EH (cell line): ENCODE results near the gene TENT4B.
A peak's percentile ranks its signal among the peaks of the same experiment; 100 is the strongest.

Experiments
- DNase-seq: peaks from one replicate; pipeline ENCODE4 v3.0.0-alpha.2; 2015; ENCODE audit warnings: low read depth

Gene TENT4B

DNA sequence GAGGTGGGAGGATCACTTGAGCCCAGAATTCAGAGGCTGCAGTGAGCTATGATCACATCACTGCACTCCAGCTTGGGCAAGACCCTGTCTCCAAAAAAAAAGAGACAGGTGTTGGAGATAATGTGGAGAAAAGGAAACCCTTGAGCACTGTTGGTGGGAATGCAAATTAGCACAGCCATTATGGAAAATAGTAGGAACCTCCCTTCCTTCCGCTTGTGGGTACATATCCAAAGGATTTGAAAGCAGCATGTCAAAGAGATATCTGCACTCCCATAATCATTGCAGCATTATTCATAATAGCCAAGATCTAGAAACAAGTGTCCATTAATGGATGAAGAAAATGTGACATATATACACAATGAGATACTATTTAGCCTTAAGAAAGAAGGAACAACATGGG is 103.5 kb downstream of the TENT4B start:
- no peak for DNase-seq

- DNase-seq: no peak
These were observed 104.8 kb downstream of the TENT4B start for GRCh38 chr16:50257876-50258275.

DNA sequence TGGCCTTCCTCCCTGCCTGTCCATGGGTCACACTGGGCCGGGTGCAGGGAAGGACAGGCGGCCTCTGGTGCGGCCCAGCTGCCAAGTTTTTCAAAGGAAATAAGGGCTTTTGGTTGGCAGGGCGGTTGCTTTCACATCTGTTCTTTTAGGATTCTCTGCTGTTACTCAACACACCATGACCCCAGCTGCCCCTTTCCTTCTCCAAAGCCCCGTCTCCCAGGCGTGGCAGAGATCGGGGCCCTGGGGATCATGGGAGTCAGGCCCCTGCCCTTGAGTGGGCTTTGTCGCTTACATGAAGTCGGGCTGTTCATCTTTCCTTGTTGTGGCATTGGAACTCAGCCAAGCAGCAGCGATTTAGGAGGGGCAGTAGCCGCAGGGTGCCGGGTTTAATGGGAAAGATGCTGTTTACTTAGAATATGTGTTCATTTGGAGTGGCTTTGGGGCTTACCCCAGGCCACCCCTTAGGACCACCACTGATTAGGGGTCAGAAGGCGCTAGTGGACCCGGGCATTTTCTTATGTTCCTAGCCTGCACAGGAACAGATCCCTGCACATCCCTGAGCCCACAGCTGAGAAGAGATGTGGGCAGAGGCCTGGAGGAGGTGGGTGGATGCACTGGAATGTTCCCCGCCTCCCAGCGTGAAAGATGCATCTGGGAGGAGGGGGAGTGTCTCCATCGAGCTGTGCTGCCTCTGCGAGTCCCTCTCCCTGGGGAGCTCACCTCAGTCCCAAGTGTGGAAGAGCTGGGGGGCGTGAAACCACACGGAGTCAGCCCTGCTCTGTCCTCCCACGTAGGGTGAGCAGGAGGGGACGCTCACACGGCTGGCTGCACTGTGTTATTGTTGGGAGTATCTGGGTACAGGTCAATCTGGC is 106.5 kb downstream of the TENT4B start:
- DNase-seq: peak; percentile 31

GRCh38 chr16:50260206-50261159 is 107.4 kb downstream of the TENT4B start:
- DNase-seq: no peak

DNA sequence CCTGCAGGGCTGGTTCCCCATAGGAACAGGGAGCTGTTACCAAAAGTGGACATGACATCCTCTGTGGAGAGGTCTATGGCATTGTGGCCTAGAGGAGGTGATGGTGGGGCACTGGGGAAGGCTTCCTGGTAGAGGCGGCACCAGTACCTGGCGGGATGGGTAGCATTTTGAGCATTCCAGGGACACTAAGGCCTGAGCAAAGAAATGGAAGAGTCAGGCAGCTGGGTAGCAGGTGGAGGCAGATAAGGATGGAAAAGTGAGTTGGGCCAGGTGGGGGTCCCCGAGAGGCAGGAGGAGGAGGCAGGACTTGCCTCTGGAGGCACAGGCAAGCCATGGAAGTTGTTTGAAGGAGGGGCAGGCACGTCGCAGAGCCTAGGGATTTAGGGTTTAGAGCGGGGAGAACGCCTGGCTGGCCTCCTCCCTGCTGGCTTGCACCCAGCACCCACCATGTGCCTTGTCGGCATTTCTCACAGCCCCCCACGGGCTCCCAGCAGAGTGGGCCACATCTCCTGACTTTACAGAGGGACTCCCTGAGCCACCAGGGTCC is 108.1 kb downstream of the TENT4B start:
- no peak for DNase-seq

GRCh38 chr16:50261707-50262235 is 108.7 kb downstream of the TENT4B start:
- DNase-seq: no peak

DNA sequence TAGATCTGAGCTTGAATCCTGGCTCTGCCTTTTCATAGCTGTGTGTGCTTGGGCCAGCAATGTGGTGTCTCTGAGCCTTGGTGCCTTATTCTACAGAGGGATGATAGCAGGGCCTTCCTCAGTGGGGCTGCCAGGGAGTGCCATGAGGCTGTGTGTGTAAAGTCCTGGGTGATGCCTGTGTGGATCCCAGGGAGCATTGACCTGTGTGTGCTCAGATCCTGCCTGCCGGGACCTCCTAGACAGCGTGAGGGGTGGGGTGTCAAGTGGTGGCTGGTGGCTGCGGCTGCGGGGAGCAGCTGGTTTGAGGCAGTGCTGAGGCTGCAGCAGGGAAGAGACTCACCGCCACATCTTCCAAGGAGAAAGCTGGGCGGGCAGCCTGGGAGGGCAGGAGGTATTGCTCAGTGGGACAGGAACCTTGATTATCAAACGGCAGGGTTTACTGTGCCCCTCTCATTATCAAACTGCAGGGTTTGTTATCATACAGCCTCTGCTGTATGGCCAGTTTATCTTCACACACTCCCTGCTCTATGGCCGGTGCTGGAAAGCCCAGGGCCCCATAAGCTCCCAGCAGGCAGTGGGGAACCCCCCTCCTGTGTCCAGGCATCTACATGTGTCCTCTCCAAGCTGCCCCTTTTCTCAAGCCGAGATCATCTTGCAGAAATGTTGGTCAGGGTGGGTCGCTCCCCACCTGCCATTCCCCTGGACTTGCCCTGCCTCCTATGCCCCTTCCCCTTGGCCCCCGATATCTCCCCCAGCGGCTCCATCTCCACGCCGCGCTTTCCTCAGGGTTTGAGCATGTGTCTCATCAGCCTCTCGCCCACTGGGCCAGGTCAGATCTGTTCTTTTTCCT is 110.2 kb downstream of the TENT4B start:
- no peak for DNase-seq

DNA sequence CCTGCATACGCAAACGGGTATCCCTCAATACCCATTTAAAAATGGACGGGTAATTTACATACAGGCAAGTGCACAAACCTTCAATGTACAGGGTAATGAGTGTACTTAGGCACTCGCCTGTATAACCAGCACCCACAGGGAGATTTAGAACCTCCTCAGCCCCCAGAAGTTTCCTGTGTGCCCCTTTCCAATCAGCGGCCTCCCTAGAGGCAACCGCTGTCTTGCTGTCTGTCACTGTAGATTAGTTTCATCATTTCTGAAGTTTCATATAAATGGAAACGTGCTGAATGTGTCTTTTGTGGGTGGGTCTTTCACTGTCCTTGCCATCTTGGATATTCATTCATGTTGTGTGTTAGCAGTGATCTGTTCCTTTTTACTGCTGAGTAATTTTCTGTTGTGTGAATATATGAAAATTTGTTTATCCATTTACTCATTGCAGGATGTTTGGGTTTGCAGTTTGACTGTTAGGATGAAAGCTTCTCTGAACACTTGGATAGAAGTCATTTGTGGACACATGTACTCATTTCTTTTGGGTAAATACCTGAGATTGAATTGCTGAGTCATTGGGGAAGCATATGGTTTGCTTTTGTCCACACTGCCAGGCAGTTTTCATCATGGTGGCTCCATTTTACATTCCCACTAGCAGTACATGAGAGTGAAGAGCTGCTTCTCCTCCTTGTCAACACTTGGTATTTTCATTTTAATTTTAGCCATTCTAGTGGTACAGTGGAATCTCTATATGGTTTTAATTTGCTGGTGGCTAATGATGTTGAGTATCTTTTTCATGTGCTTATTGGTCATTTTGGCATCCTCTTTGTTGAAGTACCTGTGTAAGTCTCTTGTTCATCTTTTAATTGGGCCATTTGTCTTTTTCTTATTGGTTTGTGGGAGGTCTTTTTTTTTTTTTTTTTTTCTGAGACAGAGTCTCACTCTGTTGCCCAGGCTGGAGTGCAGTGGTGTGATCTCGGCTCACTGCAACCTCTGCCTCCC is 111.1 kb downstream of the TENT4B start:
- DNase-seq: peak; percentile 31

- peak; percentile 18 for DNase-seq
These were observed 112.2 kb downstream of the TENT4B start for GRCh38 chr16:50265260-50265659.

- DNase-seq: no peak
These were observed 112.7 kb downstream of the TENT4B start for GRCh38 chr16:50265716-50266336.

DNA sequence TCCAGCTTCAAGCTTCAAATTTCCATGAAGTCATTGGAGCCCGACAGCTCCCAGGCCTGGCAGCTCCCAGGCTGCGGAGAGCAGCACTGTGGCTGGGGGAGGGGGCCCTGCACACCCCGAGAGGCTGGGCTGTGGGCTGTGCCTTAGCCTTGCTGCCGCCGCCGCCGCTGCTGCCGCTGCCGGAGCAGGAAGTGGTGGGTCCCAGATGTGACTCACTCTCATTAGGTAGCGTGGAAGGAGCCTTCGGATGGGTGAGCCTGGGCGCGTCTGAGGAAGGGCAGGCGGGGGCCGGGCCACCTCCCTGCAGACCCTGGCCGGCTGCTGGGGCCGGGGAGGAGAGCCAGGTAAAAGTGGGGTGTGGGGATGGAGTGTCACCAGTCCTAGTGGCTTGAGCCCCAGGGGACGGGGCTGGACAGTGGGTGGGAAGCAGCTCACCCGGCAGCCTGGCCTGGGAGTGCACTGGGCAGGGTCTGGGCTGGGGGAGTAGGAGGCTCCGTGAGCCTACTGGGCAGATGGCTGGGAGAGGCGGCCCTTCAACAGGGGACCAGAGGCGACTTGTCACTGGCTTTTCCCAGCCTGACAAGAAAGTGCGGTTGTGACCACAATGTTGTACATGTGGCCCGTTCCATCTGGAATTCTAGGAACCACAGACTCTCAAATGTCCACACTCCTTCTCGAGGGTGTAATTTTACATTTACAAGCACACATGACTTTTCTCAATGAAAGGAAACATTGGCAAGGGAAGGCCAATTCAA is 113.4 kb downstream of the TENT4B start, which contains the start of gene ADCY7:
ADCY7 (plus strand) TSS at position 215 of the 755 bp plus-strand sequence. CDS start 21,629 bp downstream, outside the sequence.
- DNase-seq: peak; percentile 89

- no peak for DNase-seq
These were observed 114.1 kb downstream of the TENT4B start for GRCh38 chr16:50267151-50267631.

- DNase-seq: no peak
These were observed 114.5 kb downstream of the TENT4B start for GRCh38 chr16:50267651-50268050.

- DNase-seq: no peak
These were observed 115.2 kb downstream of the TENT4B start for GRCh38 chr16:50268352-50268751.

GRCh38 chr16:50269061-50269705 is 116.1 kb downstream of the TENT4B start:
- no peak for DNase-seq

GRCh38 chr16:50269769-50270509 is 116.8 kb downstream of the TENT4B start:
- DNase-seq: no peak

DNA sequence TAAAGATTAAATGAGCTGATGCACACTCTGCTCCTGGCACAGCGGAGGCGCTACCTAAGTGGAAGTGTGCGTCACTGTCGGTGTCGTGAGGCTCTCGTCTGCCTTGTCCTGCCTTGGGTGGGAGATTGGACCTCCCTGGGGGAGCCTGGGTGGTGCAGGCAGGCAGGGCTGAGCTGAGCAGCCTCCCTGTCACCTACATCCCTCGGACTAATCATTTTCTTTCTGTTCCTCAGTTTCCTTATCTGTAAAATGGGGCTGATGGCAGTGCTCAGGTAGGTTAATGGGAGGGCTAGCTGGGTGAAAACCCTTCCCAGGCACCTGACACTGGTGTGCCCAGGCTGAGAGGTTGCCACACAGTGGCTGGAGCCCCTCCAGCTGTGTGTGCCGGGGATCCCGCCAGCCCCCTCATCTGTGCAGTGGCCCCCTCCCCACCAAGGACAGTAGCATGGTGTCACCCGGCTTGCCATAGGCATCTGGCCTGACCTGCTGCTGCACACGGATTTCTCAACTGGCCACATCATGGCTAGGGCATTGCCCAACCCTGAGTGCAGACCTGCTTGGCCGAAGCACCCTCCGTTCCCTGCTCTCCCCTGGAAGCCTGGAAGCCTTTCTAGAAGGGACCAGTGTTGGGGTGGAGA is 117.5 kb downstream of the TENT4B start:
- no peak for DNase-seq
